ENCODE data around the gene EP400. TPM values are rescaled to one million over a fixed set of nuclear protein-coding genes. Genes with fewer than 3 reads are reported as not detected.

Gene EP400
- total and polyA plus RNA-seq, 2 of the 13 experiments (the other 11 are each of a cell fraction or from before 2014, with no cell fraction given) = 4.9 to 5.0 TPM

- TF ChIP-seq MED1 (CRISPR knock-in tag; IDR thresholded peaks at IDR 0.05) (peak; percentile 78), THAP11 (CRISPR knock-in tag; IDR thresholded peaks at IDR 0.05) (peak; percentile 68), HNF1A (IDR thresholded peaks at IDR 0.05; ENCODE audit: low read depth) (peak; percentile 31; the same call in 1 of the 2 replicates), HNF1A (CRISPR knock-in tag; IDR thresholded peaks at IDR 0.05; ENCODE audit: borderline replicate concordance) (peak; percentile 23; the same call in 1 of the 2 replicates), ATF2 (CRISPR knock-in tag; IDR thresholded peaks at IDR 0.05) (peak; percentile 56; the same call in 1 of the 2 replicates), CREB1 (IDR thresholded peaks at IDR 0.05) (peak; percentile 81), CREB1 (CRISPR knock-in tag; IDR thresholded peaks at IDR 0.05) (no peak), TIGD3 (CRISPR knock-in tag; IDR thresholded peaks at IDR 0.05; ENCODE audit: borderline replicate concordance) (no peak), HIVEP1 (CRISPR knock-in tag; IDR thresholded peaks at IDR 0.05) (0 out of 2 replicates have a peak, but pooled peaks have one; percentile 54), ZNF761 (CRISPR knock-in tag; conservative IDR thresholded peaks at IDR 0.05) (0 out of 2 replicates have a peak, but pooled peaks have one; percentile 69), RBFOX2 (IDR thresholded peaks at IDR 0.05; ENCODE audit: low read depth, low read length) (peak; percentile 58; the same call in 1 of the 2 replicates), ZNF883 (CRISPR knock-in tag; IDR thresholded peaks at IDR 0.05; ENCODE audit: not compliant biosample characterization) (no peak), MIXL1 (CRISPR knock-in tag; IDR thresholded peaks at IDR 0.05) (no peak), SAFB2 (CRISPR knock-in tag; IDR thresholded peaks at IDR 0.05; ENCODE audit: borderline replicate concordance, low read depth) (no peak), ESRRA (CRISPR knock-in tag; IDR thresholded peaks at IDR 0.05; ENCODE audit: low read depth) (0 out of 2 replicates have a peak, but pooled peaks have one; percentile 46), ZNF792 (CRISPR knock-in tag; IDR thresholded peaks at IDR 0.05) (peak; percentile 33; the same call in 1 of the 2 replicates), ZNF543 (CRISPR knock-in tag; IDR thresholded peaks at IDR 0.05) (no peak; the same call in 1 of the 2 replicates), KLF16 (CRISPR knock-in tag; IDR thresholded peaks at IDR 0.05) (peak in 1 of 2 experiments; percentile 57; a peak in 2 of 4 replicates), ZMAT5 (CRISPR knock-in tag; IDR thresholded peaks at IDR 0.05; ENCODE audit: borderline replicate concordance, low read depth) (no peak), DDIT3 (CRISPR knock-in tag; IDR thresholded peaks at IDR 0.05) (no peak), CBFB (CRISPR knock-in tag; IDR thresholded peaks at IDR 0.05) (0 out of 2 replicates have a peak, but pooled peaks have one; percentile 43)
Measured at GRCh38 chr12:132084621-132085290, 135.0 kb downstream of the EP400 start (continued).
